A549 (cell line): ENCODE data around the gene PIK3C2B. TPM values are rescaled to one million over a fixed set of nuclear protein-coding genes. Genes with fewer than 3 reads are reported as not detected.

Experiments
- ATAC-seq, 2 experiments: fragments of 200-7000 bp in 1 of 2; fragments of >200 bp in 1 of 2; cut with Nextera tagmentation in 1 of 2; cut with Tn5 transposase in 1 of 2; 3 replicates each; pipeline versions ENCODE4 v1.8.0 to v1.9.1; 2018 to 2020; ENCODE audit warnings: mild to moderate bottlenecking in 1 of 2, moderate library complexity in 1 of 2
- CTCF ChIA-PET: fragments of 300-600 bp; sonication (Branson Sonifier 250); formaldehyde crosslinking; extraction: SDS; loops from one replicate; lab custom pipeline; 2021; ENCODE audit warnings: antibody characterized with exemption, inconsistent platforms; lab: Yijun Ruan, JAX
- POLR2A ChIA-PET: fragments of 350-600 bp; formaldehyde crosslinking; extraction: SDS; loops from one replicate; lab custom pipeline; 2021; ENCODE audit warnings: antibody characterized with exemption, inconsistent platforms; lab: Yijun Ruan, JAX
- DNase-seq, 2 experiments: peaks; one replicate each; pipeline versions ENCODE4 v3.0.0 to v3.0.0-alpha.2; 2011 to 2016; ENCODE audit warnings: low read depth in 1 of 2, low spot score in 1 of 2
- FAIRE-seq: peaks from 2 replicates; lab custom pipeline; 2011; peaks lifted over from hg19 to GRCh38; lab: Jason Lieb, UNC
- H3K27ac ChIP-seq, 2 experiments: fragments of >200 bp; sonication (Bioruptor Twin); formaldehyde crosslinking; 3 replicates each; pipeline ENCODE4 v1.5.1; 2016 to 2017
- H3K4me1 ChIP-seq: fragments of >200 bp; sonication (Bioruptor Twin); formaldehyde crosslinking; 3 replicates; pipeline ENCODE4 v1.6.1; 2016
- H3K4me2 ChIP-seq: fragments of >200 bp; sonication (Bioruptor Twin); formaldehyde crosslinking; 3 replicates; pipeline ENCODE4 v1.6.1; 2016
- H3K4me3 ChIP-seq: fragments of >200 bp; sonication (Bioruptor Twin); formaldehyde crosslinking; 3 replicates; pipeline ENCODE4 v1.5.1; 2016
- H3K9me3 ChIP-seq: fragments of >200 bp; sonication (Bioruptor Twin); formaldehyde crosslinking; 3 replicates; pipeline ENCODE4 v1.6.1; 2016
- BHLHE40 ChIP-seq: IDR thresholded peaks from 2 replicates; pipeline ENCODE4 v1.6.1; 2012; ENCODE audit warnings: low read depth, low read length, inconsistent platforms
- CEBPB ChIP-seq, 2 experiments: fragments of >200 bp in 1 of 2; sonication (Bioruptor Twin) in 1 of 2; formaldehyde crosslinking in 1 of 2; IDR thresholded peaks; 2 replicates each; pipeline ENCODE4 v1.6.1; 2012 to 2016
- CHD2 ChIP-seq: fragments of 150-350 bp; IDR thresholded peaks from 2 replicates; pipeline ENCODE4 v1.6.1; 2014; ENCODE audit warnings: low read length; ENCODE audit not compliant: partially characterized antibody
- CTCF ChIP-seq: fragments of >200 bp; sonication (Bioruptor Twin); formaldehyde crosslinking; IDR thresholded peaks from 3 replicates; pipeline ENCODE4 v1.5.1; 2016
- ELK1 ChIP-seq: fragments of 150-350 bp; IDR thresholded peaks from 2 replicates; pipeline ENCODE4 v1.6.1; 2014; ENCODE audit warnings: low read depth, mild to moderate bottlenecking, low read length
- EP300 ChIP-seq, 2 experiments: fragments of >200 bp; sonication (Bioruptor Twin); formaldehyde crosslinking; IDR thresholded peaks; 2 replicates in 1 of 2; 3 replicates in 1 of 2; pipeline ENCODE4 v1.6.1; 2016 to 2017
- FOSB ChIP-seq: fragments of 250-450 bp; sonication (Bioruptor Pico); IDR thresholded peaks from 2 replicates; pipeline ENCODE4 v1.5.0; 2020; ENCODE audit warnings: mild to moderate bottlenecking, moderate library complexity
- FOSL2 ChIP-seq, 2 experiments: fragments of 450-650 bp in 1 of 2; fragments of >200 bp in 1 of 2; sonication (Bioruptor Twin) in 1 of 2; formaldehyde crosslinking; IDR thresholded peaks; 2 replicates each; pipeline versions ENCODE4 v1.5.0 to v1.6.1; 2016 to 2020; ENCODE audit warnings: mild to moderate bottlenecking in 1 of 2, moderate library complexity in 1 of 2
- GATA3 ChIP-seq: IDR thresholded peaks from 2 replicates; pipeline ENCODE4 v1.6.1; 2012; ENCODE audit warnings: borderline replicate concordance
- HDAC2 ChIP-seq: fragments of 200-600 bp; sonication (generic); IDR thresholded peaks from 2 replicates; pipeline ENCODE4 v1.6.1; 2016
- HOXB13 ChIP-seq: fragments of 250-450 bp; sonication (Bioruptor Pico); IDR thresholded peaks from 2 replicates; pipeline ENCODE4 v1.5.0; 2020; ENCODE audit warnings: low read depth, mild to moderate bottlenecking, moderate library complexity
- JUN ChIP-seq, 2 experiments: fragments of >200 bp; sonication (Bioruptor Twin); formaldehyde crosslinking; IDR thresholded peaks; 2 replicates in 1 of 2; 3 replicates in 1 of 2; pipeline ENCODE4 v1.6.1; 2016 to 2017
- JUNB ChIP-seq: fragments of >200 bp; sonication (Bioruptor Twin); formaldehyde crosslinking; IDR thresholded peaks from 2 replicates; pipeline ENCODE4 v1.6.1; 2016
- MAFK ChIP-seq: fragments of 450-650 bp; IDR thresholded peaks from 2 replicates; pipeline ENCODE4 v1.6.1; 2014; ENCODE audit not compliant: partially characterized antibody
- MAZ ChIP-seq: fragments of 150-350 bp; IDR thresholded peaks from 2 replicates; pipeline ENCODE4 v1.6.1; 2014; ENCODE audit warnings: antibody characterized with exemption, low read depth, low read length, borderline replicate concordance
- NFE2L2 ChIP-seq: fragments of 150-350 bp; conservative IDR thresholded peaks from 2 replicates; pipeline ENCODE4 v1.6.1; 2014; ENCODE audit warnings: low read length
- PBX3 ChIP-seq: IDR thresholded peaks from 2 replicates; pipeline ENCODE4 v1.6.1; 2012
- RARB ChIP-seq: fragments of 250-450 bp; sonication (Bioruptor Pico); IDR thresholded peaks from 2 replicates; pipeline ENCODE4 v1.8.0; 2021; ENCODE audit warnings: mild to moderate bottlenecking, moderate library complexity
- TFCP2L1 ChIP-seq: fragments of 250-450 bp; sonication (Bioruptor Pico); IDR thresholded peaks from 2 replicates; pipeline ENCODE4 v1.5.0; 2021; ENCODE audit warnings: mild to moderate bottlenecking
- ZFP36 ChIP-seq: fragments of 450-650 bp; IDR thresholded peaks from 2 replicates; pipeline ENCODE4 v1.6.1; 2014; ENCODE audit warnings: borderline replicate concordance; ENCODE audit not compliant: partially characterized antibody
- ZNF302 ChIP-seq: fragments of 250-450 bp; sonication (Bioruptor Pico); IDR thresholded peaks from 2 replicates; pipeline ENCODE4 v1.9.0; 2021; ENCODE audit warnings: inconsistent platforms, mild to moderate bottlenecking, moderate library complexity
- ZSCAN20 ChIP-seq: fragments of 250-450 bp; sonication (Bioruptor Pico); IDR thresholded peaks from 2 replicates; pipeline ENCODE4 v1.8.0; 2022; ENCODE audit warnings: mild to moderate bottlenecking, moderate library complexity
- whole genome bisulfite sequencing: methylation state at CpG from one replicate; pipeline ENCODE4 v1.1.6; 2017; ENCODE audit errors: missing lambda C conversion rate; 5-methylcytosine and 5-hydroxymethylcytosine counted together
- polyA plus RNA-seq, 4 experiments: library from polyadenylated mRNA; depleted of rRNA in 3 of 4; stranded (reverse); fragments of >200 nt; fragmentation: RNase III in 1 of 4; extraction: RNeasy Plus Mini Kit Qiagen cat#74134 plus additional on column Dnase treatment in 1 of 4; gene quantifications; 2 replicates in 3 of 4; 3 replicates in 1 of 4; pipeline ENCODE4 v1.2.3, GENCODE V29; 2011 to 2017

Gene PIK3C2B
- polyA plus RNA-seq, 2 of the 4 experiments (the other 2 are of a cell fraction), result 9.2 to 9.7 TPM

- DNase-seq (no peak), ATAC-seq (no peak), FAIRE-seq (no peak)
- ChIA-PET CTCF (interaction anchor here (1.2 to 18.2 kb wide), 5 partner anchors 9 to 44 kb away, joined by 4 to 530 read pairs (median 20); partner anchors contain the start of gene PIK3C2B), POLR2A (no interaction called here)
- H3K4me1 ChIP-seq, result peaks cover 10% of the 10 kb centered on the region
- H3K9me3 ChIP-seq, result no peaks in the 10 kb centered on the region
- H3K4me2 ChIP-seq, result no peak overlapping the region
- H3K4me3 ChIP-seq, result no peak overlapping the region
- no peak for TF ChIP-seq CHD2
- TF ChIP-seq ZSCAN20 (CRISPR knock-in tag), result no peak
- TF ChIP-seq TFCP2L1 (CRISPR knock-in tag), result no peak
- TF ChIP-seq ZFP36, result no peak
- TF ChIP-seq MAFK, result no peak
- no peak for TF ChIP-seq FOSL2 (IDR thresholded peaks at IDR 0.05)
- no peak for TF ChIP-seq FOSL2 (CRISPR knock-in tag; IDR thresholded peaks at IDR 0.05)
- no peak overlapping the region for H3K27ac ChIP-seq
- WGBS, result 95% methylated on average over 8 of the region's 9 CpGs
These were observed 38.8 kb downstream of the PIK3C2B start for GRCh38 chr1:204455831-204456145.

GRCh38 chr1:204455063-204455830 lies 39.4 kb downstream of the PIK3C2B start:
- ATAC-seq, result no peak
- Histone ChIP-seq H3K4me3 (no peak overlapping the region), H3K4me1 (peaks cover 16% of the 10 kb centered on the region), H3K9me3 (no peaks in the 10 kb centered on the region), H3K4me2 (no peak overlapping the region), H3K27ac (no peak overlapping the region)
- WGBS, result 87% methylated on average over 18 of the region's 18 CpGs
- CTCF ChIA-PET, result interaction anchor here (1.2 to 18.2 kb wide), 6 partner anchors 9 to 45 kb away, joined by 4 to 530 read pairs (median 14); partner anchors contain the start of gene PIK3C2B
- no peak for FAIRE-seq
- no peak for DNase-seq
- TF ChIP-seq CEBPB (IDR thresholded peaks at IDR 0.05) (no peak), GATA3 (no peak), JUNB (no peak), FOSB (CRISPR knock-in tag) (no peak), MAZ (no peak), NFE2L2 (no peak), CTCF (no peak), PBX3 (no peak), HDAC2 (no peak), FOSL2 (IDR thresholded peaks at IDR 0.05) (no peak), FOSL2 (CRISPR knock-in tag; IDR thresholded peaks at IDR 0.05) (no peak)
- POLR2A ChIA-PET, result no interaction called here

- DNase-seq (no peak), ATAC-seq (no peak), FAIRE-seq (no peak)
- Histone ChIP-seq H3K4me1 (peaks cover 23% of the 10 kb centered on the region), H3K9me3 (no peaks in the 10 kb centered on the region), H3K4me2 (no peak overlapping the region), H3K4me3 (no peak overlapping the region), H3K27ac (no peak overlapping the region)
- CTCF ChIA-PET, result interaction anchor here (0.7 to 18.2 kb wide), 4 partner anchors 8 to 46 kb away, joined by 4 to 530 read pairs (median 10); partner anchors contain the start of gene PIK3C2B
- TF ChIP-seq EP300 (IDR thresholded peaks at IDR 0.05), result no peak
- TF ChIP-seq ELK1, result no peak
- no peak for TF ChIP-seq HOXB13 (CRISPR knock-in tag)
- no peak for TF ChIP-seq ZSCAN20 (CRISPR knock-in tag)
- TF ChIP-seq JUN (IDR thresholded peaks at IDR 0.05), result no peak
- TF ChIP-seq RARB (CRISPR knock-in tag), result no peak
- no peak for TF ChIP-seq BHLHE40
- TF ChIP-seq ZNF302 (CRISPR knock-in tag), result no peak
- 85% methylated on average over 4 of the region's 4 CpGs for WGBS
- POLR2A ChIA-PET, result no interaction called here
These were observed 40.1 kb downstream of the PIK3C2B start for GRCh38 chr1:204454476-204454875.
